Subcutaneous adipose tissue (tissue), 4 donors: ENCODE results near the gene OSTM1. TPM values are rescaled to one million over a fixed set of nuclear protein-coding genes. Genes with fewer than 3 reads are reported as not detected.

Experiments
- CTCF ChIP-seq: fragments of 450-650 bp; IDR thresholded peaks from one replicate; pipeline ENCODE4 v1.5.1; 2016; ENCODE audit warnings: low read depth, mild to moderate bottlenecking, control low read depth, antibody characterized with exemption, moderate library complexity
- total RNA-seq, 4 donors: library from RNA; depleted of rRNA; stranded (reverse); fragments of >200 nt; gene quantifications; one replicate each; pipeline ENCODE4 v1.1.0, GENCODE V29; 2016

OSTM1 gene
- total RNA-seq, 4 donors from 2014 or later, result 46.1 to 101 (median 69.4) TPM

GRCh38 chr6:108039681-108040080 is 34.9 kb downstream of the OSTM1 start:
- TF ChIP-seq CTCF, result no peak

GRCh38 chr6:108036884-108037283 is 37.7 kb downstream of the OSTM1 start:
- no peak for TF ChIP-seq CTCF

- no peak for TF ChIP-seq CTCF
These were observed 42.6 kb downstream of the OSTM1 start for GRCh38 chr6:108031968-108032367.

GRCh38 chr6:108030211-108030610 is 44.3 kb downstream of the OSTM1 start:
- no peak for TF ChIP-seq CTCF

GRCh38 chr6:108029226-108029921 is 45.2 kb downstream of the OSTM1 start:
- no peak for TF ChIP-seq CTCF

- TF ChIP-seq CTCF, result no peak
These were observed 46.9 kb downstream of the OSTM1 start for GRCh38 chr6:108027594-108027993.

- no peak for TF ChIP-seq CTCF
These were observed 47.5 kb downstream of the OSTM1 start for GRCh38 chr6:108027056-108027455.
